K562 (cell line): ENCODE results near the gene FUZ. TPM values are rescaled to one million over a fixed set of nuclear protein-coding genes. Genes with fewer than 3 reads are reported as not detected.
A peak's percentile ranks its signal among the peaks of the same experiment; 100 is the strongest.

ENCODE experiments used
- BACH1 ChIP-seq: fragments of 200-800 bp; sonication (Bioruptor generic); IDR thresholded peaks from 2 replicates; pipeline ENCODE4 v1.6.1; 2016; ENCODE audit warnings: missing genetic modification characterization, missing compliant biosample characterization
- BHLHE40 ChIP-seq: IDR thresholded peaks from 2 replicates; pipeline ENCODE4 v1.6.1; 2011; ENCODE audit warnings: low read length, improper control_type of control experiment
- BMI1 ChIP-seq: fragments of 150-350 bp; IDR thresholded peaks from 2 replicates; pipeline ENCODE4 v1.6.1; 2014; ENCODE audit warnings: low read length
- C11orf30 ChIP-seq: fragments of 450-650 bp; IDR thresholded peaks from 2 replicates; pipeline ENCODE4 v1.6.1; 2016; ENCODE audit warnings: low read depth, mild to moderate bottlenecking
- EGR1 ChIP-seq: fragments of 450-650 bp; conservative IDR thresholded peaks from 2 replicates; pipeline ENCODE4 v1.6.1; 2017; ENCODE audit warnings: mild to moderate bottlenecking
- ETV1 ChIP-seq: fragments of 450-650 bp; conservative IDR thresholded peaks from 2 replicates; pipeline ENCODE4 v1.6.1; 2016; ENCODE audit warnings: missing genetic modification characterization, control low read depth, low read depth, missing compliant biosample characterization
- FOS ChIP-seq: IDR thresholded peaks from 3 replicates; pipeline ENCODE4 v1.6.1; 2011; ENCODE audit not compliant: insufficient read length; ENCODE audit errors: extremely low read depth
- HCFC1 ChIP-seq: IDR thresholded peaks from 2 replicates; pipeline ENCODE4 v1.6.1; 2012; ENCODE audit warnings: low read depth, low read length, improper control_type of control experiment
- KLF1 ChIP-seq: fragments of 450-650 bp; IDR thresholded peaks from 2 replicates; pipeline ENCODE4 v1.6.1; 2016; ENCODE audit warnings: missing genetic modification characterization, missing compliant biosample characterization
- NUFIP1 ChIP-seq: fragments of 450-650 bp; IDR thresholded peaks from 2 replicates; pipeline ENCODE4 v1.6.1; 2018; ENCODE audit not compliant: partially characterized antibody
- SIN3A ChIP-seq, 2 experiments: fragments of 150-350 bp in 1 of 2; IDR thresholded peaks; 2 replicates each; pipeline ENCODE4 v1.6.1; 2011 to 2016; ENCODE audit warnings: borderline replicate concordance in 2 of 2, low read depth in 2 of 2, low read length in 2 of 2, mild to moderate bottlenecking in 2 of 2, moderate library complexity in 2 of 2; ENCODE audit not compliant: control insufficient read depth in 1 of 2
- SP2 ChIP-seq: IDR thresholded peaks from 2 replicates; pipeline ENCODE4 v1.6.1; 2011; ENCODE audit warnings: mild to moderate bottlenecking, low read depth, low read length, moderate library complexity; ENCODE audit not compliant: poor library complexity, severe bottlenecking; ENCODE audit errors: extremely low read depth
- TAF7 ChIP-seq: fragments of 450-650 bp; IDR thresholded peaks from 2 replicates; pipeline ENCODE4 v1.6.1; 2016; ENCODE audit warnings: missing genetic modification characterization, missing compliant biosample characterization
- TEAD4 ChIP-seq, 2 experiments: sonication (generic) in 1 of 2; formaldehyde crosslinking in 1 of 2; IDR thresholded peaks; 2 replicates each; pipeline versions ENCODE4 v1.6.1 to v1.8.0; 2012 to 2022; ENCODE audit warnings: borderline replicate concordance in 1 of 2, inconsistent platforms in 1 of 2, low read length in 1 of 2, mild to moderate bottlenecking in 1 of 2, missing genetic modification reagents in 1 of 2
- ZKSCAN1 ChIP-seq: fragments of 150-350 bp; IDR thresholded peaks from 2 replicates; pipeline ENCODE4 v1.6.1; 2016; ENCODE audit warnings: low read depth, low read length
- ZKSCAN8 ChIP-seq: fragments of 200-800 bp; sonication (Bioruptor generic); IDR thresholded peaks from 2 replicates; pipeline ENCODE4 v1.6.1; 2016; ENCODE audit warnings: missing genetic modification characterization, missing compliant biosample characterization
- ZNF699 ChIP-seq: fragments of 250-450 bp; sonication (Bioruptor Pico); IDR thresholded peaks from 2 replicates; pipeline ENCODE4 v1.8.0; 2021; ENCODE audit warnings: mild to moderate bottlenecking, moderate library complexity; ENCODE audit not compliant: insufficient replicate concordance
- polyA plus RNA-seq, 8 experiments: library from polyadenylated mRNA; depleted of rRNA in 4 of 8; stranded (reverse) in 5 of 8; unstranded in 3 of 8; fragments of >200 nt; fragmentation: Nextera tagmentation in 2 of 8; fragmentation: Illumina TruSeq in 1 of 8; extraction: Ambion mirVana in 2 of 8; extraction: Trizol in 1 of 8; gene quantifications; 2 replicates each; pipeline versions ENCODE4 v1.2.1 to v1.2.3, GENCODE V29; 2011 to 2014; ENCODE audit warnings: inconsistent platforms in 1 of 8, missing spikeins in 1 of 8
- total RNA-seq, 7 experiments: library from RNA; depleted of rRNA in 6 of 7; stranded (reverse); fragments of >200 nt in 6 of 7; fragmentation: Illumina TruSeq in 2 of 7; extraction: Trizol in 2 of 7; gene quantifications; 2 replicates each; pipeline versions ENCODE4 v1.2.1 to v1.2.3, GENCODE V29; 2011 to 2021; ENCODE audit warnings: low replicate concordance in 1 of 7
- TF ChIP-seq, protein P1 (sequence below), 2 experiments: fragments of 450-650 bp; conservative IDR thresholded peaks; 2 replicates each; pipeline ENCODE4 v1.6.1; 2017; ENCODE audit warnings: mild to moderate bottlenecking in 2 of 2, moderate library complexity in 2 of 2

Gene FUZ
- total and polyA plus RNA-seq, 9 of the 15 experiments (the other 6 are each of a cell fraction or from before 2014, with no cell fraction given) = 0.17 to 7.6 (median 3.6) TPM; not detected in 1

DNA sequence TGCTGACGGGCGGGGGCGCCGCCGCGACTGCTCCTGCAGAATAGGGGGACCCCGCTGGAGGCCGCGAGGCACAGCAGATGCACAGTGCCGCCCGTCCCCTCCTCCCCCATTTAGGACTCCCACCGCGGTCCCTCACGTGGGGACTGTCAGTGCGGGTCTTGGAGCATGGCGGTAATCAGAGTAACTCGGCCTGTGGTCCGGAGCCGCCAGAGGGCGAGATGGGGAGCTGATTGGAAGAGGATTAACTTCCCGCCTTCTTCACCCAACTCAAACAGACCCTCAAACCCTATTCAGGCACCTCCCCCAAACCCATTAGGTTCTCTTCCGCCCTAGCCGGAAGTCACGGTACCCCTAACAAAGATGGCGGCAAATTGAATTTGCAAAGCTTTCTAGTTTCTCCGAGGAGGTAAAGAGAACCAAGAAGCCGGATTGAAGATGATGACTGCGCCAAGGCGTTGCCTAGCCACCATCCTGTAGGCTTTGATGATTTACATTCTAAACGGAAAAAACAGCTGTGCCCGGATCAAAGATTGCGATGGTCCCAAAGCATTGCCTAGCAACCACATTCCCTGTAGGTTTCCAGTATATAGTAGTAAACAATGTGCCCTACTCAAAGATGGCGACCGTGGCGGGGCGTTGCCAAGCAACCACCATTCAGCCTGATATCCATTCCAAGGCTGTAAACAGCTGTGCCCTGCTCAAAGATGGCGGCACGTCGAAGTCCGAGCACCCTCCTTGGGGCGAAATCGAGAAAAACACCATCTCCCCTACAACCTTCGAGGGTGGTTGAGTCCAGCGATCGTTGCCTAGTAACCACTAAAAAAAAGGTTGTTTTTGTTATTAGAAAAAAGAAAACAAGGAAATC, at the start of gene FUZ (continued):
- TF ChIP-seq C11orf30 (peak; percentile 74), BMI1 (peak; percentile 89), ETV1 (0 out of 2 replicates have a peak, but pooled peaks have one; percentile 44), SIN3A (IDR thresholded peaks at IDR 0.05; ENCODE audit: borderline replicate concordance in 2 of 2, control insufficient read depth in 1 of 2, low read depth in 2 of 2, low read length in 2 of 2) (peak in 1 of 2 experiments; percentile 90; a peak in 2 of 4 replicates), TAF7 (peak; percentile 52; the same call in 1 of the 2 replicates), ZKSCAN1 (no peak), ZNF699 (CRISPR knock-in tag) (no peak), NUFIP1 (no peak), SP2 (no peak), HCFC1 (peak; percentile 82), EGR1 (peak; percentile 29; the same call in 1 of the 2 replicates), TEAD4 (IDR thresholded peaks at IDR 0.05; ENCODE audit: low read length) (0 out of 2 replicates have a peak, but pooled peaks have one; percentile 42), TEAD4 (CRISPR knock-in tag; IDR thresholded peaks at IDR 0.05; ENCODE audit: borderline replicate concordance) (no peak; the same call in 1 of the 2 replicates), BACH1 (peak; percentile 86; the same call in 1 of the 2 replicates), ZKSCAN8 (CRISPR knock-in tag) (no peak), FOS (no peak), BHLHE40 (peak; percentile 84), KLF1 (no peak)
- TF ChIP-seq, protein P1, sequence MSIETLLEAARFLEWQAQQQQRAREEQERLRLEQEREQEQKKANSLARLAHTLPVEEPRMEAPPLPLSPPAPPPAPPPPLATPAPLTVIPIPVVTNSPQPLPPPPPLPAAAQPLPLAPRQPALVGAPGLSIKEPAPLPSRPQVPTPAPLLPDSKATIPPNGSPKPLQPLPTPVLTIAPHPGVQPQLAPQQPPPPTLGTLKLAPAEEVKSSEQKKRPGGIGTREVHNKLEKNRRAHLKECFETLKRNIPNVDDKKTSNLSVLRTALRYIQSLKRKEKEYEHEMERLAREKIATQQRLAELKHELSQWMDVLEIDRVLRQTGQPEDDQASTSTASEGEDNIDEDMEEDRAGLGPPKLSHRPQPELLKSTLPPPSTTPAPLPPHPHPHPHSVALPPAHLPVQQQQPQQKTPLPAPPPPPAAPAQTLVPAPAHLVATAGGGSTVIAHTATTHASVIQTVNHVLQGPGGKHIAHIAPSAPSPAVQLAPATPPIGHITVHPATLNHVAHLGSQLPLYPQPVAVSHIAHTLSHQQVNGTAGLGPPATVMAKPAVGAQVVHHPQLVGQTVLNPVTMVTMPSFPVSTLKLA (conservative IDR thresholded peaks at IDR 0.05) = peak; percentile 65 to 69
